GM23248 (cell line): ENCODE data around the gene PRKCQ. TPM values are rescaled to one million over a fixed set of nuclear protein-coding genes. Genes with fewer than 3 reads are reported as not detected.

Experiments
- DNase-seq: peaks from one replicate; pipeline ENCODE4 v3.0.0-alpha.2; 2015
- H2AFZ ChIP-seq: fragments of 200-600 bp; sonication (generic); 2 replicates; pipeline ENCODE4 v1.6.1; 2016; ENCODE audit warnings: antibody characterized with exemption
- H3F3A ChIP-seq: fragments of 200-600 bp; sonication (generic); 2 replicates; pipeline ENCODE4 v1.6.1; 2016; ENCODE audit warnings: mild to moderate bottlenecking, antibody characterized with exemption, mixed run types; ENCODE audit not compliant: insufficient read depth
- H3K27ac ChIP-seq: fragments of 200-600 bp; sonication (generic); 2 replicates; pipeline ENCODE4 v1.5.1; 2016; ENCODE audit warnings: mild to moderate bottlenecking
- H3K27me3 ChIP-seq: fragments of 200-600 bp; sonication (generic); replicated peaks from 2 replicates; pipeline ENCODE4 v1.6.1; 2016; ENCODE audit warnings: mild to moderate bottlenecking; ENCODE audit not compliant: insufficient read depth
- H3K36me3 ChIP-seq: fragments of 200-600 bp; sonication (generic); 2 replicates; pipeline ENCODE4 v1.6.1; 2016; ENCODE audit warnings: low read depth, mild to moderate bottlenecking
- H3K4me1 ChIP-seq: fragments of 200-600 bp; sonication (generic); 2 replicates; pipeline ENCODE4 v1.6.1; 2016; ENCODE audit warnings: mild to moderate bottlenecking; ENCODE audit not compliant: insufficient read depth
- H3K4me2 ChIP-seq: fragments of 200-600 bp; sonication (generic); one replicate; pipeline ENCODE4 v1.6.1; 2016; ENCODE audit warnings: mild to moderate bottlenecking; ENCODE audit not compliant: unreplicated experiment
- H3K4me3 ChIP-seq: fragments of 200-600 bp; sonication (generic); 2 replicates; pipeline ENCODE4 v1.5.1; 2016; ENCODE audit warnings: mild to moderate bottlenecking
- H3K79me2 ChIP-seq: fragments of 200-600 bp; sonication (generic); 2 replicates; pipeline ENCODE4 v1.6.1; 2016; ENCODE audit warnings: mild to moderate bottlenecking; ENCODE audit not compliant: insufficient read depth
- H3K9ac ChIP-seq: fragments of 200-600 bp; sonication (generic); 2 replicates; pipeline ENCODE4 v1.6.1; 2016; ENCODE audit warnings: mild to moderate bottlenecking
- H3K9me2 ChIP-seq: fragments of 200-600 bp; sonication (generic); 2 replicates; pipeline ENCODE4 v1.6.1; 2016; ENCODE audit warnings: mixed run types, mild to moderate bottlenecking, moderate library complexity; ENCODE audit not compliant: insufficient read depth
- H3K9me3 ChIP-seq: fragments of 200-600 bp; sonication (generic); one replicate; pipeline ENCODE4 v1.6.1; 2017; ENCODE audit warnings: low read depth
- H4K20me1 ChIP-seq: fragments of 200-600 bp; sonication (generic); 2 replicates; pipeline ENCODE4 v1.6.0; 2016; ENCODE audit not compliant: insufficient read depth
- EZH2 ChIP-seq: fragments of 200-600 bp; sonication (generic); IDR thresholded peaks from 2 replicates; pipeline ENCODE4 v1.6.1; 2018; ENCODE audit warnings: antibody characterized with exemption, mild to moderate bottlenecking; ENCODE audit not compliant: insufficient read depth, poor library complexity, severe bottlenecking
- EZH2phosphoT487 ChIP-seq: fragments of 200-600 bp; sonication (generic); IDR thresholded peaks from 2 replicates; pipeline ENCODE4 v1.6.1; 2018; ENCODE audit warnings: antibody characterized with exemption, moderate library complexity, mild to moderate bottlenecking, low read depth; ENCODE audit not compliant: insufficient read depth
- WGBS, 2 experiments: methylation state at CpG; one replicate each; pipeline ENCODE4 v1.1.6; 2015 to 2017; ENCODE audit warnings: low lambda C conversion rate in 2 of 2, low coverage in 1 of 2; ENCODE audit errors: missing lambda C conversion rate in 2 of 2; 5-methylcytosine and 5-hydroxymethylcytosine counted together
- in situ Hi-C: fragments of 300-500 bp; cut with MboI; formaldehyde crosslinking; loops from 2 replicates; pipeline ENCODE4 v1.15.0; 2020
- polyA plus RNA-seq: library from polyadenylated mRNA; unstranded; fragments of >200 nt; fragmentation: Nextera tagmentation; extraction: Ambion mirVana; gene quantifications from 2 replicates; pipeline ENCODE4 v1.2.1, GENCODE V29; 2016
- total RNA-seq: library from RNA; depleted of rRNA; stranded (reverse); fragments of >200 nt; shearing (Covaris generic); gene quantifications from 2 replicates; pipeline ENCODE4 v1.2.3, GENCODE V29; 2014

Gene PRKCQ
- total and polyA plus RNA-seq, 2 experiments from 2014 or later: not detected

- H4K20me1 ChIP-seq: no peaks in the 10 kb centered on the region
- H3K27me3 ChIP-seq: peaks cover 14% of the 10 kb centered on the region
- 8 to 14% methylated on average over 2 of the region's 2 CpGs for WGBS, 2 experiments
- H3K79me2 ChIP-seq: no peaks in the 10 kb centered on the region
- no peak for TF ChIP-seq EZH2phosphoT487
- no peak for TF ChIP-seq EZH2
- H3F3A ChIP-seq: peaks cover 11% of the 10 kb centered on the region; the same call in 1 of the 2 replicates
- H3K4me3 ChIP-seq: no peak overlapping the region
- no peaks in the 10 kb centered on the region for H3K9me2 ChIP-seq
- H3K4me1 ChIP-seq: peaks cover 9% of the 10 kb centered on the region; the same call in 1 of the 2 replicates
- H3K9ac ChIP-seq: no peak overlapping the region
- in situ Hi-C loops: no loop called here
- H3K9me3 ChIP-seq: no peaks in the 10 kb centered on the region
- no peak overlapping the region; the same call in 1 of the 2 replicates for H3K27ac ChIP-seq
- DNase-seq: peak; percentile 78
- H3K4me2 ChIP-seq: no peak overlapping the region
- no peaks in the 10 kb centered on the region for H3K36me3 ChIP-seq
- H2AFZ ChIP-seq: no peak overlapping the region
Observed at GRCh38 chr10:6409971-6410643, 170.0 kb downstream of the PRKCQ start.

GRCh38 chr10:6408799-6409198 is 171.3 kb downstream of the PRKCQ start:
- WGBS, 2 experiments: 80 to 84% methylated on average over 3 of the region's 3 CpGs
- Histone ChIP-seq H3K9me2 (no peaks in the 10 kb centered on the region), H3K79me2 (no peaks in the 10 kb centered on the region), H3K9me3 (no peaks in the 10 kb centered on the region), H3K4me1 (peaks cover 9% of the 10 kb centered on the region; the same call in 1 of the 2 replicates), H3K4me2 (no peak overlapping the region), H3K27me3 (peaks cover 14% of the 10 kb centered on the region), H3K27ac (no peak overlapping the region), H3K36me3 (no peaks in the 10 kb centered on the region), H2AFZ (no peak overlapping the region), H3F3A (peaks cover 11% of the 10 kb centered on the region; the same call in 1 of the 2 replicates), H4K20me1 (no peaks in the 10 kb centered on the region), H3K9ac (no peak overlapping the region), H3K4me3 (no peak overlapping the region)
- DNase-seq: no peak
- in situ Hi-C loops: no loop called here
- no peak for TF ChIP-seq EZH2phosphoT487
- no peak for TF ChIP-seq EZH2

GRCh38 chr10:6407034-6407721 is 172.9 kb downstream of the PRKCQ start:
- H3K4me1 ChIP-seq: peaks cover 9% of the 10 kb centered on the region; the same call in 1 of the 2 replicates
- H3K27me3 ChIP-seq: peaks cover 22% of the 10 kb centered on the region
- no peaks in the 10 kb centered on the region for H3K79me2 ChIP-seq
- 81 to 84% methylated on average over 10 to 11 of the region's 11 CpGs for WGBS, 2 experiments
- no peaks in the 10 kb centered on the region for H4K20me1 ChIP-seq
- no peaks in the 10 kb centered on the region for H3K9me3 ChIP-seq
- in situ Hi-C loops: no loop called here
- H3F3A ChIP-seq: peaks cover 11% of the 10 kb centered on the region; the same call in 1 of the 2 replicates
- TF ChIP-seq EZH2 (no peak), EZH2phosphoT487 (no peak)
- no peak overlapping the region for H3K4me2 ChIP-seq
- no peak for DNase-seq
- no peak overlapping the region for H2AFZ ChIP-seq
- no peaks in the 10 kb centered on the region for H3K9me2 ChIP-seq
- no peak overlapping the region for H3K9ac ChIP-seq
- no peak overlapping the region for H3K4me3 ChIP-seq
- H3K27ac ChIP-seq: no peak overlapping the region
- H3K36me3 ChIP-seq: no peaks in the 10 kb centered on the region

GRCh38 chr10:6406220-6407033 is 173.6 kb downstream of the PRKCQ start:
- Histone ChIP-seq H3K4me1 (peaks cover 10% of the 10 kb centered on the region), H3K27me3 (peaks cover 19% of the 10 kb centered on the region), H3F3A (peaks cover 11% of the 10 kb centered on the region; the same call in 1 of the 2 replicates), H3K27ac (no peak overlapping the region), H3K4me2 (no peak overlapping the region), H3K79me2 (no peaks in the 10 kb centered on the region), H3K36me3 (no peaks in the 10 kb centered on the region), H3K9me2 (no peaks in the 10 kb centered on the region), H3K9ac (no peak overlapping the region), H3K4me3 (no peak overlapping the region), H3K9me3 (no peaks in the 10 kb centered on the region), H2AFZ (no peak overlapping the region), H4K20me1 (no peaks in the 10 kb centered on the region)
- WGBS, 2 experiments: 32 to 37% methylated on average over 10 of the region's 10 CpGs
- TF ChIP-seq EZH2phosphoT487: no peak
- TF ChIP-seq EZH2: no peak
- in situ Hi-C loops: no loop called here
- peak; percentile 66 for DNase-seq
